Anterior cingulate cortex (tissue), 58 donors: ENCODE measurements around the gene FXYD7.
"Not testable (repeated sequence)": the region's sequence is repeated elsewhere in the genome, so short reads cannot be mapped to it uniquely, and the experiment has no call there.

ENCODE experiments used
- DNase-seq, 58 donors: peaks; one replicate each; lab custom pipeline; 2025; lab: John Stamatoyannopoulos, UW

Gene FXYD7

DNA sequence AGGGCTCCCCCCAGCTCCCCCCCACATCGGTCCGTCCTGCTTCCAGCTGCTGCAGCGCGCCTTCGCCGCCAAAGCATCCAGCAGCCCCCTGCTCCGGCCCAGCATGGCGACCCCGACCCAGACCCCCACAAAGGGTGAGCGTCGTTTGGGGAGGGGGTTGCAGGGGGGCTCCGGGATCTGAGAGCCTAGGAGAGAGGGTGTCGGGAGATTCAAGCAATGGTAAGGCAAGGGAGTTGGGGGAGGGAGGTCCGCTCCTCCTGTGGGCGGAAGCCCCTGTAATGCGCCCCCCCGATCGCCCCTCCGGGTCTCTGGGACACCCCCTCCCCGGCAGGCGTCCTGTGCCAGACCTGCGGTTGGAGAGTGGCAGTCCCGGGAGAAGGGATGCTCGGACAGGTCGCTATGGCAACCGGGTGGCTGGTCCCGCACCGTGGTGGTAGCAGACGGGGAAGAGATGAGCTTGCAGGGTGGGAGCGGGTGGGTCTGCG lies at the start of gene FXYD7:
Gene FXYD7, plus strand, starts transcription at position 25 of the 485 bp plus-strand sequence. Its CDS starts 79 bp downstream, at position 104.
- peak in 22 of 58 donors; percentile 21 to 61 (median 38) for DNase-seq

GRCh38 chr19:35093430-35093829 lies 49.6 kb upstream of the FXYD7 start:
- DNase-seq = no peak

DNA sequence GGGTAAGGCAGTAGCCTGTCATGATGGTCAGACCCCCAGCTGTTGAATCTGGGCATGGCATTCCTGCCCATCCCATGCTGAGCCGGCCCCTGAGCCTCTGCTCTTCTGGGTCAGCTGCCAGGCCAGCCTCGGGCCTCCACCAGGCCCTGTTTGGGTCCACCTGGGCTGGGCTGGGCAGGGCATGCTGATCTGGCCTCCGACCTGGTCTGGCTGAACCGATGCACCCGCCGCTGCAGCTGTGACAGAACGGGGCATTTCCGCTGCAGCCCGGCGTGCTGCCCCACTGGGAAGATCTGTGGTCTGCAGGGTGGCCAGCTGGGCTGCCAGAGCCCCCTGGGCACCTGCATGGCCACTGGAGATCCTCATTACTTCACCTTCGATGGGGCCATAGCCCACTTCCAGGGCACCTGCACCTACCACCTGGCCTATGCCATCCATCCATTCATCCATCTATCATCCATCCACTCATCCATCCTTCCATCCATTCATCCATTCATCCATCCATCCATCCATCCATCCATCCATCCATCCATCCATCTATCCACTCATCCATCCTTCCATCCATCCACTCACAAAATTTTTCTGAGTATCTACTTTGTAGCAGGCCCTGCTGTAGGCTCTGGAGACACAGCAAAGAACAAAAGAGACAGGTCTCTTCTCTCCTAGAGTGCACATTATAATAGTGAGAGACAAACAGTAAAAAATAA lies 49.0 kb upstream of the FXYD7 start:
- DNase-seq = no peak

DNA sequence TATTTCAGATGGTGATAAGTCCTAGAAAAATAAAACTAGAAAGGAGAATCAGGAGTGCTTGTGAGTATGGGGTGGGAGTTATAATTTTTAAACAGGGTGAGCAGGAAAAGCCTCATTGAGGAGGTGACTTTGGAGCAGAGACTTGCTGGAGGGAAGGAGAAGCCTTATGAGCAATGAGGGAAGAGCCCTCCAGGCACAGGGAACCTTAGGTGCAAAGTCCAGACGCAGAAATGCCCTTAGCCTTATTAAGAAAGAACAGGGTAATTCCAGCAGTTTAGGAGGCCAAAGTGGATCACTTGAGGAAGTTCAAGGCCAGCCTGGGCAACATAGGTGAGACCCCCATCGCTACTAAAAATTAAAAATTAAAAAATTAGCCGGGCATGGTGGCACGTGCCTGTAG lies 48.4 kb upstream of the FXYD7 start:
- DNase-seq = no peak

DNA sequence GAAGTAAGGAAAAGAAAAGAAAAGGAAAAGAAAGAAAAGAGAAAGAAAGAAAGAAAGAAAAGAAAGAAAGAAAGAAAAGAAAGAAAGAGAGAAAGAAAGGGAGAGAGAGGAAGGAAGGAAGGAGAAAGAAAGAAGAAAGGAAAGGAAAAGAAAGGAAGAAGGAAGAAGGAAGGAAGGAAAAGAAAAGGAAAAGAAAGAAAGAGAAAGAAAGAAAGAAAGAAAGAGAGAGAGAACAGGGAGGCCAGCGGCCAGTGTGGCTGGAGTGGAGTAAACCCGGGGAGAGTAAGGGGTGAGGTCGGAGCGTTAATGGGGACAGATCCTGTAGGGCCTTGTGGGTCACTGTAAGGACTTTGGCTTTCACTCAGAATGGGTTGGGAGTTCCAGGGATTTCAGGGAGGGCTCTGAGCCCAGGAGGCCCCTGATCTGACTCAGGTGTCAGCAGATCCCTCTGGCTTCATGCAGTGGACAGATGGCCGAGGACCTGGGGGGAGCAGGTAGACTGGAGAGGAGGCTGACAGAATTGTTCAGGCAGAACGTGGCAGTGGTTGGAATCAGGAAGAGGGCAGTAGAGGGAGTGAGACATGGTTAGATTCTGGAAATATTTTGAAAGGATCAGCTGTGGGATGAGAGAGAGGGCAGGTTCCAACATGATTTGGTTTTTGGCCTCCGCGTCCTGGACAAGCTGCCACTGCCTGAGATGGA lies 47.2 kb upstream of the FXYD7 start:
- no peak for DNase-seq

GRCh38 chr19:35098413-35099049 lies 44.5 kb upstream of the FXYD7 start:
- DNase-seq = peak in 1 of 58 donors; percentile 62

DNA sequence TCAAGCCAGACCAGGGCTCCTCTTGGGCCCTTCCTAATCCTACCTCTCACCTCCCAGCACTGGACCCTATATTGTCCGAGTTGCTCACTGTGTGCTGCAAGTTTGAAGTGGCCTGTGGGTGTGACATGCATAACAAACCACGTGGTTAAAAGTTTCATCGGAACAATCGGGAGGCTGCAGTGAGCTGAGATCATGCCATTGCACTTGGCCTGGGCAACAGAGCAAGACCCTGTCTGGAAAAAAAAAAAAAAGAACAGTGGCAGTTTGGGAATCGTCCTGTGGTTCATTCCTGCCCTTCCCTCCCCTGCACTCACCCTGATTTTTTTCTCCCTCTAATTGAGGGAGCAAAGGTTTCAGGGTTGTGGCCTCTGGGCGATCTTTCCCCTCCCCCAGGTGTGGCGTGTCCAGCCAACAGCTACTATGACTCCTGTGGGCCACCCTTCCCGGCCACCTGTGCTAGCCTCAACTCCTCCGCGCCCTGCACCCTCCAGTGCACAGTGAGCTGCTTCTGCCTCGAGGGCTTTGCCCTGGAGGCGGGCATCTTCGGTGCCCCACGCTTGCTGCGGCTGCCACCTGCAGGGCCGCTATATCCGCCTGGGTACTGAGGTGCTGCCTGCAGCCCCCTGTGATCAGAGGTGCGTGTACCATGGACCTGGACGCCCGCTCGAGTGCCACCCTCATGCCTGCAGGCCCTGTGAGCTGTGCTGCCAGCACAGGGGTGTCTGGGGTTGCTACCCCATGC lies 43.7 kb upstream of the FXYD7 start:
- no peak for DNase-seq

DNA sequence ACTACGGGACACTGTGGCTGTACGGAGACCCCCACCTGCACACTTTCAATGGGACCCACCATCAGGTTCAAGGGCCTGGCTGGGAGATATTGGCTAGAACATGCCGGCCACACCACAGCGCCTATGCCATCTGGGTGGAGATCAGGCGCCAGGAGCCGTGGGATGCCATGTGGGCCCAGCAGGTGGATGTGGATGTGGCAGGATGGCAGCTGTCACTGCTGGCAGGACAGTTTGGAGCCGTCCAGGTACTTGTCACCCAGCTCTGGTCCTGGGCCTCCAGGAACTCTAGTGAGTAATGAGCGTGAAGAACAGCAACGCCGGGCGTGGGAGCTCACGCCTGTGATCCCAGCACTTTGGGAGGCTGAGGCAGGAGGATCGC lies 43.2 kb upstream of the FXYD7 start:
- no peak for DNase-seq

DNA sequence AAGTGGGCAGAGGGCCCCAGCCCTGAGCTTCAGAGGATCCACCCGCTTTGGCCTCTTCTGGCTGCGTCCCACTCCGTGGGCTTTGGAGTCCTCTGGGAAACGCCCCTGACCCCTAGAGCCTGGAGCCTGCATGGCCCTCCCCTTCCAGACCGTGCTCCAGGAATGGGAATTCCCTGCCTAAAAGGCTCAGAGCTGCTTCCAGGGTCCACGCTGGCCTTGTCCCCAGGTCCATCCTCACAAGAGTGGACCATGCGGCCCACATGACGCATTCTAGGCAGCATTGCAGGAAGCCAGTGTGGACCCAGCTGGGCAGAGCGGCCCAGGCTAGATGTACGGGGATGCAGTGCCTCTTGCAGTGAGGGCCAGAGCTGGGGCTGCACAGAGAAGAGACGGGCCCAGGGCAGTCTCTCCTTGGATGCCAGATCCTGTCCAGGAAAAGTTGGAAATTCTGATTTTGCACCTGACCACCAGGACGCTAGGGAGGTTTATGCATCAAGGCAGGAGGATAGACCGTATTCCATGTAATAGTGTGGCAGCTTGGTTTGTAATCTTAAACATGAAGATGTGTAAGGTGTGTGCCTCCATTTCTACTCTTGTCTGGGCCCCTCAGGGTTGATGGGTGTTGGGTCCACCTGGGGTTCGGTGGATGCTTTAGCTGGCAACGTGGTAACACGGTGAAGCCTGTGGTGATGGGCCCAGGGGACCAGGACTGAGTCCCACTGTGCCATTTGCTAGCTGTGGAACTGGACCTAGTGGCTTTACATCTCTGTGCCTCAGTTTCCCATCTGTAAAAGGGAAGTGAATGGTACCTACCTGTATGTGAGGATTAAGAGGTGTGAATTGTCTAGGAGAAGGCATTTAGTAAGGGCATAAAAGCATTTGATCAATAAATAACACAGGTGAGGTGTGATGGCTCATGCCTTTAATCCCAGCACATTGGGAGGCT lies 42.2 kb upstream of the FXYD7 start:
- DNase-seq = no peak

GRCh38 chr19:35101949-35102348 lies 41.1 kb upstream of the FXYD7 start:
- DNase-seq = not testable (repeated sequence)

GRCh38 chr19:35103614-35104013 lies 39.4 kb upstream of the FXYD7 start:
- not testable (repeated sequence) for DNase-seq

GRCh38 chr19:35104361-35104760 lies 38.7 kb upstream of the FXYD7 start:
- no peak for DNase-seq

- no peak for DNase-seq
Observed at GRCh38 chr19:35105047-35105410, 38.0 kb upstream of the FXYD7 start.

- DNase-seq = no peak
Observed at GRCh38 chr19:35105411-35106290, 37.4 kb upstream of the FXYD7 start.

DNA sequence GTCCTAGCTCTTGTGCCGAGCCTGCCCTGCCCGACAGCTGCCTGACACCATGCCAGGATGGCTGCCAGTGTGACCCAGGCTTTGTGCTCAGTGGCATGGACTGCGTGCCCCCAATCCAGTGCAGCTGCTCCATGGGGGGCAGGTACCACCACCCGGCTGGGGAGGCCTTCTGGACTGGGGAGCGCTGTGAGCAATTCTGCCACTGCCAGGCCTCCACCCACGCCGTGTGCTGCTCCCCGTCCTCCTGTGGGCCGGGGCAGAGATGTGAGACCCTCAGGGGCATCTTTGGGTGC lies 36.8 kb upstream of the FXYD7 start:
- peak in 48 of 58 donors; percentile 13 to 93 (median 68) for DNase-seq

DNA sequence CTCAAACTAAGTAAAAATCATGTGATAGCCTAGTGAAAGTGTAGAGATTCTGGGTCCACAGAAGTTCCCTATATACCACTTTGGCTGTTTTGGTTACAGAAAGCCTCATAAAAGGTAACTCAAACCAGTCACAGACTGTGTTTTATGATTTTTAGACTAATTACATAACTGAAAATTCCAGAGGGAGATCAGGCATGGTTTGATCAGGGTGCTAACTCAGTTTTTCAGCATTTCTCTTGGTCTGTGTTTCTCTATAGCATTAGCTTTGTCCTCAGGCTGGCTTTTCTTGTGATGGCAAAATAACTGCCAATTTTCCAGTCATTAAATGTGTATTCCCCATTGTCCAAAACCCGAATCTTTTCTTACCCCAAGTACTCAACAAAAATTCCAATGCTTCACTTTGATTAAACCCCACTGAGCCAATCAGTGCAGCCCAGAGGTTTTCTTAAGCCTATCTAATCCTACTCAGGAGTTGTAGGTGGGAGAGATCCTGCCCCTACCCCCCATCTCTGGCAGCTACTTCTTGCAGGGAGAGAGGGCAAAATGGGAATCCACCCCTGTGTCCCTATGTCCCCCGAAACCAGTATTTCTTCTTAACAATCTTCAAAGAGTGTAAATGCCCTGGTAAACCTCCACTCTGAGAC lies 36.0 kb upstream of the FXYD7 start:
- DNase-seq = no peak

DNA sequence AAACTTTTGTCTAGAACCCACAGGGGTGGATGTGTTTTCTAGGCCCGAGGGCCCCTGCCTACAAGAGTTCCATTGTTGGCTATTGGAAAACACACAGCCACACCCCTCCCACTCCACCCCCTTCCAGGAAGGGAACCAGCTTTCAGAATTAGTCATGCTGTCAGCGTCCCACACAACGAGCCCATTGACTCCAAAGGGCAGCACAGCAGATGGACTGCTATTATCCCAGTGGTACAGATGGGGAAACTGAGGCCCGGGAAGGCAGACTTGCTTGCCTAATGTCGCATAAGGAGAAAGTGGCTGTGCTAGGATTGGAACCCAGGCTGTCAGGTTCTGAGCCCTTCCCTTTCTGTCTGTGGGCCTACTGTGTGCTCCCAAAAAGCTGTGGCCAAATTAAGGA lies 35.5 kb upstream of the FXYD7 start:
- peak in 53 of 58 donors; percentile 14 to 94 (median 72) for DNase-seq

DNA sequence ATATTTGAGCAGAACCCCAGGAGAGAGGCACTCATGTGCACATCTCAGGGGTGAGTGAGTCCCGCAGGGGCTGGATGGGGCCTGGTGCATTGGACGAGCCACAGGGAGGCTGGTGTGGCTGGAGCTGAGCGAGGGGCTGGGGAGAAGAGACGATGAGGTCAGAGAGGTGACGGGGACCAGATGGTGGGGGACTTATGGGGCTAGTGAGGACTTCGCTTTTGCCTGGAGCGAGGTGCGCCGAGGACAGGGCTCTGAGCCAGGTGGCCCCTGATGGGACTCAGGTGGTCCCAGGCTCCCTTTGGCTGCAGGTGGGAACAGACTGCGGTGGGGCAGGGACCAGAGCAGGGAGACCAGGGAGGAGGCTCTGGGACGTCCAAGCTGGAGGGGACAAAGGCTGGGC lies 34.3 kb upstream of the FXYD7 start:
- DNase-seq = no peak
